Endothelial cell of umbilical vein (primary cell): ENCODE results near the gene ROBO4. TPM values are rescaled to one million over a fixed set of nuclear protein-coding genes. Genes with fewer than 3 reads are reported as not detected.

Experiments
- BruUV-seq: library from RNA; stranded (reverse); fragments of 400-500 nt; replicated peaks from 2 replicates; lab custom pipeline; 2021; lab: Mats Ljungman, UMichigan
- CTCF ChIA-PET: fragments of 300-600, 350-600 bp; sonication (Branson Sonifier 250); formaldehyde crosslinking; loops from one replicate; lab custom pipeline; 2021; ENCODE audit warnings: antibody characterized with exemption, inconsistent platforms; lab: Charles Lee
- POLR2A ChIA-PET: fragments of 300-600, 350-600 bp; sonication (Branson Sonifier 250); formaldehyde crosslinking; loops from one replicate; lab custom pipeline; 2021; ENCODE audit warnings: antibody characterized with exemption, inconsistent platforms; lab: Charles Lee
- DNase-seq: peaks from one replicate; pipeline ENCODE4 v3.0.0-alpha.2; 2011; ENCODE audit warnings: low read depth, low spot score
- FAIRE-seq: peaks from 2 replicates; lab custom pipeline; 2011; peaks lifted over from hg19 to GRCh38; lab: Jason Lieb, UNC
- H2AFZ ChIP-seq: 2 replicates; pipeline ENCODE4 v1.6.0; 2012; ENCODE audit warnings: low read depth, low read length, control low read depth, inconsistent platforms
- H3K27ac ChIP-seq: 2 replicates; pipeline ENCODE4 v1.5.1; 2011; ENCODE audit warnings: low read depth, mild to moderate bottlenecking, control low read depth, low read length, moderate library complexity; ENCODE audit not compliant: insufficient read depth
- H3K27me3 ChIP-seq, 2 experiments: 2 replicates each; pipeline versions ENCODE4 v1.6.0 to v1.6.1; 2011; ENCODE audit warnings: low read length in 2 of 2, mixed read lengths in 1 of 2; ENCODE audit not compliant: control insufficient read depth in 2 of 2, insufficient read depth in 2 of 2
- H3K36me3 ChIP-seq, 2 experiments: 2 replicates in 1 of 2; 3 replicates in 1 of 2; pipeline ENCODE4 v1.5.1; 2011; ENCODE audit warnings: low read length in 2 of 2, mild to moderate bottlenecking in 1 of 2, moderate library complexity in 1 of 2; ENCODE audit not compliant: control insufficient read depth in 2 of 2, insufficient read depth in 2 of 2; ENCODE audit errors: extremely low read depth in 1 of 2
- H3K4me1 ChIP-seq: 3 replicates; pipeline ENCODE4 v1.5.1; 2011; ENCODE audit warnings: mild to moderate bottlenecking, low read length; ENCODE audit not compliant: control insufficient read depth, insufficient read depth; ENCODE audit errors: extremely low read depth
- H3K4me2 ChIP-seq: 2 replicates; pipeline ENCODE4 v1.6.1; 2011; ENCODE audit warnings: low read length, control low read depth, mixed read lengths; ENCODE audit not compliant: insufficient read depth
- H3K4me3 ChIP-seq, 3 experiments: fragments of 200-600 bp in 1 of 3; sonication (generic), shearing (Covaris generic) in 1 of 3; replicated peaks in 1 of 3; 2 replicates each; pipeline ENCODE4 v1.5.1; 2011 to 2016; ENCODE audit warnings: control low read depth in 3 of 3, low read length in 3 of 3, mild to moderate bottlenecking in 2 of 3, inconsistent platforms in 1 of 3, low read depth in 1 of 3, moderate library complexity in 1 of 3; ENCODE audit not compliant: insufficient read depth in 1 of 3
- H3K79me2 ChIP-seq: 2 replicates; pipeline ENCODE4 v1.6.0; 2012; ENCODE audit warnings: low read length, inconsistent platforms; ENCODE audit not compliant: control insufficient read depth, insufficient read depth
- H3K9ac ChIP-seq: replicated peaks from 2 replicates; pipeline ENCODE3; 2011; ENCODE audit warnings: low read length, control low read depth; ENCODE audit not compliant: insufficient read depth; ENCODE audit errors: extremely low read depth
- H3K9me1 ChIP-seq: replicated peaks from 3 replicates; pipeline ENCODE4 v1.6.0; 2011; ENCODE audit warnings: mild to moderate bottlenecking, low read length; ENCODE audit not compliant: control insufficient read depth, insufficient read depth; ENCODE audit errors: extremely low read depth
- H3K9me3 ChIP-seq: replicated peaks from 2 replicates; pipeline ENCODE4 v1.5.1; 2012; ENCODE audit warnings: low read length, inconsistent platforms; ENCODE audit not compliant: control insufficient read depth, insufficient read depth
- H4K20me1 ChIP-seq: replicated peaks from 2 replicates; pipeline ENCODE3; 2011; ENCODE audit warnings: mild to moderate bottlenecking, low read length; ENCODE audit not compliant: control insufficient read depth, insufficient read depth; ENCODE audit errors: extremely low read depth
- EZH2 ChIP-seq: IDR thresholded peaks from 2 replicates; pipeline ENCODE4 v1.6.1; 2012; ENCODE audit warnings: borderline replicate concordance, low read depth, mild to moderate bottlenecking, moderate library complexity, low read length, inconsistent platforms; ENCODE audit not compliant: severe bottlenecking
- FOS ChIP-seq: IDR thresholded peaks from 2 replicates; pipeline ENCODE4 v1.6.1; 2011; ENCODE audit warnings: mild to moderate bottlenecking, low read length, moderate library complexity, borderline replicate concordance; ENCODE audit not compliant: insufficient read depth
- GATA2 ChIP-seq: IDR thresholded peaks from 2 replicates; pipeline ENCODE4 v1.7.0; 2011; ENCODE audit warnings: low read depth, mild to moderate bottlenecking, moderate library complexity, mixed read lengths, low read length; ENCODE audit not compliant: insufficient read length, insufficient read depth
- JUN ChIP-seq: IDR thresholded peaks from 2 replicates; pipeline ENCODE4 v1.6.1; 2011; ENCODE audit warnings: borderline replicate concordance, low read depth; ENCODE audit not compliant: insufficient read length, insufficient read depth
- MYC ChIP-seq: IDR thresholded peaks from one replicate; pipeline ENCODE4 v1.6.1; 2011; ENCODE audit warnings: mild to moderate bottlenecking, low read depth, low read length
- POLR2A ChIP-seq: IDR thresholded peaks from 2 replicates; pipeline ENCODE4 v1.6.1; 2012; ENCODE audit warnings: low read depth, mild to moderate bottlenecking, control low read depth, low read length
- POLR2AphosphoS5 ChIP-seq: IDR thresholded peaks from 2 replicates; pipeline ENCODE4 v1.6.1; 2012; ENCODE audit warnings: low read depth, mild to moderate bottlenecking, control low read depth, low read length, moderate library complexity; ENCODE audit not compliant: insufficient read depth
- dilution Hi-C: fragments of 300-500 bp; cut with MboI; formaldehyde crosslinking; loops from one replicate; pipeline ENCODE4 v1.15.0; 2019; ENCODE audit warnings: low sequenced_read_pairs; ENCODE audit not compliant: extremely low pct_ligation_motif_present
- intact Hi-C: fragments of 100-400 bp; cut with micrococcal nuclease; formaldehyde crosslinking; loops from one replicate; pipeline ENCODE4 v1.10.0; 2022
- polyA plus RNA-seq, 4 experiments: library from polyadenylated mRNA; depleted of rRNA in 3 of 4; stranded (reverse) in 3 of 4; unstranded in 1 of 4; fragments of >200 nt; gene quantifications; 2 replicates each; pipeline versions ENCODE4 v1.2.1 to v1.2.3, GENCODE V29; 2011 to 2012; ENCODE audit warnings: missing spikeins in 1 of 4
- total RNA-seq: library from RNA; stranded (reverse); gene quantifications from 2 replicates; pipeline ENCODE4 v1.2.3, GENCODE V29; 2021
- TF ChIP-seq, protein P1 (sequence below), 2 donors: IDR thresholded peaks; 1 replicate in 1 of 2; 2 replicates in 1 of 2; pipeline ENCODE4 v1.5.1; 2011; ENCODE audit warnings: low read length in 2 of 2, mild to moderate bottlenecking in 2 of 2, moderate library complexity in 2 of 2, control low read depth in 1 of 2, inconsistent platforms in 1 of 2, low read depth in 1 of 2; ENCODE audit not compliant: insufficient read depth in 1 of 2; ENCODE audit errors: extremely low read depth in 1 of 2
- TF ChIP-seq, protein P2 (sequence below): IDR thresholded peaks from 2 replicates; pipeline ENCODE4 v1.6.1; 2011; ENCODE audit not compliant: insufficient read depth, insufficient read length

Gene ROBO4
- total and polyA plus RNA-seq, 2 donors (not counting 3 experiments of a cell fraction or from before 2014, with no cell fraction given): 260 to 474 TPM

DNA sequence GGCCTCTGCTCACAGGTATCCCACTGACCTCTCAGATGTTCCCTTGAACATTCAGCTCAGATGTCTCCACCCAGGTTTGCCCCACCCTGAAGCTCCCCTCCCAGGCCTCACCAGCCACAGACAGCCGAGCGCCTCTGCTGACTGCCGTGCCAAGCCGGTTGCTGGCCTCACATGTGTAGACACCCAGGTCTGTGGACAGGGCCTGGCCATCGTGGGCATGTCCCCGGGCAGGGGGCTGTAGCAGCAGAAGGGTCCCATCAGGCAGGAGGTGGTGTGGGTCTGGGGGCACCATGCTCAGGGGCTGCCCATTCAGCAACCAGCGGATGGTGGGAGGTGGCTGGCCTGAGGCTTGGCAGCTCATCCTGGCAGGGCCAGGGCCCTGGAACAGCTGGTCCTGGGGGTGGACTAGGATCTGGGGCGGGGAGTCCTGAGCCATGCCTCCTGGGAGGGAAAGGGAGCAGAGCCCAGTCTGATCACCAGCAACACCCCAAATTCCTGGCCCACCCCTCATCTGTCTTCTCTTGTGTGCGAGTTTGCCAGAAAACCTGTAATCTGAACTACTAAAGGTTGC lies 759 bp downstream of the ROBO4 start:
- TF ChIP-seq JUN (no peak), EZH2 (no peak), POLR2AphosphoS5 (peak; percentile 11), GATA2 (no peak), POLR2A (peak; percentile 67), MYC (no peak), FOS (no peak)
- TF ChIP-seq, protein P1, sequence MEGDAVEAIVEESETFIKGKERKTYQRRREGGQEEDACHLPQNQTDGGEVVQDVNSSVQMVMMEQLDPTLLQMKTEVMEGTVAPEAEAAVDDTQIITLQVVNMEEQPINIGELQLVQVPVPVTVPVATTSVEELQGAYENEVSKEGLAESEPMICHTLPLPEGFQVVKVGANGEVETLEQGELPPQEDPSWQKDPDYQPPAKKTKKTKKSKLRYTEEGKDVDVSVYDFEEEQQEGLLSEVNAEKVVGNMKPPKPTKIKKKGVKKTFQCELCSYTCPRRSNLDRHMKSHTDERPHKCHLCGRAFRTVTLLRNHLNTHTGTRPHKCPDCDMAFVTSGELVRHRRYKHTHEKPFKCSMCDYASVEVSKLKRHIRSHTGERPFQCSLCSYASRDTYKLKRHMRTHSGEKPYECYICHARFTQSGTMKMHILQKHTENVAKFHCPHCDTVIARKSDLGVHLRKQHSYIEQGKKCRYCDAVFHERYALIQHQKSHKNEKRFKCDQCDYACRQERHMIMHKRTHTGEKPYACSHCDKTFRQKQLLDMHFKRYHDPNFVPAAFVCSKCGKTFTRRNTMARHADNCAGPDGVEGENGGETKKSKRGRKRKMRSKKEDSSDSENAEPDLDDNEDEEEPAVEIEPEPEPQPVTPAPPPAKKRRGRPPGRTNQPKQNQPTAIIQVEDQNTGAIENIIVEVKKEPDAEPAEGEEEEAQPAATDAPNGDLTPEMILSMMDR (IDR thresholded peaks at IDR 0.05; ENCODE audit: extremely low read depth in 1 of 2, insufficient read depth in 1 of 2, low read depth in 1 of 2, low read length in 2 of 2): no peak
- TF ChIP-seq, protein P2, sequence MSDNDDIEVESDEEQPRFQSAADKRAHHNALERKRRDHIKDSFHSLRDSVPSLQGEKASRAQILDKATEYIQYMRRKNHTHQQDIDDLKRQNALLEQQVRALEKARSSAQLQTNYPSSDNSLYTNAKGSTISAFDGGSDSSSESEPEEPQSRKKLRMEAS: no peak
- Histone ChIP-seq H3K27me3 (no peaks in the 10 kb centered on the region), H3K36me3 (peaks cover 24 to 31% of the 10 kb centered on the region in 2 experiments), H3K9ac (peak overlapping the region; percentile 88), H3K4me3 (peak overlapping the region; percentile 76 to 89 (median 88)), H2AFZ (no peak overlapping the region), H3K9me1 (no peaks in the 10 kb centered on the region), H3K79me2 (peaks cover 65% of the 10 kb centered on the region), H3K4me1 (peaks cover 78% of the 10 kb centered on the region), H4K20me1 (no peaks in the 10 kb centered on the region), H3K27ac (peak overlapping the region; percentile 95), H3K9me3 (no peaks in the 10 kb centered on the region), H3K4me2 (peak overlapping the region; percentile 78)
- intact Hi-C loops: loop anchor here (1.0 to 10.0 kb wide), 5 partner anchors 21 to 1835 kb away; partner anchors contain the start of genes HSPA8 and STT3A
- BruUV-seq: no TSS peak
- DNase-seq (no peak), FAIRE-seq (peak; percentile 77)
- dilution Hi-C loops: no loop called here
- POLR2A ChIA-PET: interaction anchor here (0.9 to 4.2 kb wide), 6 partner anchors 9 to 56 kb away, joined by 5 to 39 read pairs (median 15); partner anchors contain the start of gene CCDC15
- CTCF ChIA-PET: interaction anchor here (0.7 to 5.7 kb wide), 11 partner anchors 9 to 189 kb away, joined by 3 to 70 read pairs (median 14); partner anchors contain the start of genes CCDC15 and HEPN1
